Fibroblast of lung (primary cell): ENCODE data around the gene ODAD4. TPM values are rescaled to one million over a fixed set of nuclear protein-coding genes. Genes with fewer than 3 reads are reported as not detected.

ENCODE experiments used
- DNase-seq, 2 donors: peaks; one replicate each; pipeline versions ENCODE4 v3.0.0 to v3.0.0-alpha.2; 2010; ENCODE audit warnings: low read depth in 2 of 2
- H2AFZ ChIP-seq: 2 replicates; pipeline ENCODE4 v1.5.1; 2012; ENCODE audit warnings: low read length, control low read depth, inconsistent platforms
- H3K27ac ChIP-seq: 2 replicates; pipeline ENCODE4 v1.5.1; 2011; ENCODE audit warnings: low read length, control low read depth; ENCODE audit not compliant: insufficient read depth
- H3K27me3 ChIP-seq: 2 replicates; pipeline ENCODE4 v1.5.1; 2011; ENCODE audit warnings: mild to moderate bottlenecking, low read length; ENCODE audit not compliant: control insufficient read depth, insufficient read depth
- H3K36me3 ChIP-seq: 2 replicates; pipeline ENCODE4 v1.5.1; 2011; ENCODE audit warnings: low read length; ENCODE audit not compliant: control insufficient read depth, insufficient read depth
- H3K4me1 ChIP-seq: 2 replicates; pipeline ENCODE4 v1.5.1; 2011; ENCODE audit warnings: low read length; ENCODE audit not compliant: control insufficient read depth, insufficient read depth; ENCODE audit errors: extremely low read depth
- H3K4me2 ChIP-seq: 2 replicates; pipeline ENCODE4 v1.5.1; 2011; ENCODE audit warnings: low read length, control low read depth; ENCODE audit not compliant: insufficient read depth; ENCODE audit errors: extremely low read depth
- H3K4me3 ChIP-seq, 4 experiments: fragments of 200-600 bp in 1 of 4; sonication (generic) in 1 of 4; replicated peaks in 1 of 4; 2 replicates each; pipeline ENCODE4 v1.5.1; 2011 to 2016; ENCODE audit warnings: low read length in 4 of 4, low read depth in 3 of 4, mild to moderate bottlenecking in 3 of 4, control low read depth in 2 of 4, inconsistent platforms in 1 of 4, mixed read lengths in 1 of 4; ENCODE audit not compliant: insufficient read depth in 1 of 4; ENCODE audit errors: control extremely low read depth in 1 of 4
- H3K79me2 ChIP-seq: 2 replicates; pipeline ENCODE4 v1.5.1; 2012; ENCODE audit warnings: mild to moderate bottlenecking, low read length, inconsistent platforms; ENCODE audit not compliant: control insufficient read depth, insufficient read depth
- H3K9ac ChIP-seq: 2 replicates; pipeline ENCODE4 v1.5.1; 2011; ENCODE audit warnings: mild to moderate bottlenecking, low read length, control low read depth; ENCODE audit not compliant: insufficient read depth
- H3K9me3 ChIP-seq: 2 replicates; pipeline ENCODE4 v1.5.1; 2012; ENCODE audit warnings: low read depth, low read length; ENCODE audit not compliant: control insufficient read depth, insufficient read depth
- H4K20me1 ChIP-seq: 2 replicates; pipeline ENCODE4 v1.5.1; 2011; ENCODE audit warnings: low read length; ENCODE audit not compliant: control insufficient read depth, insufficient read depth; ENCODE audit errors: extremely low read depth
- EZH2 ChIP-seq: IDR thresholded peaks from 2 replicates; pipeline ENCODE4 v1.5.1; 2012; ENCODE audit warnings: low read length, control low read depth, mild to moderate bottlenecking; ENCODE audit errors: missing control alignments
- polyA plus RNA-seq, 2 donors: library from polyadenylated mRNA; depleted of rRNA in 1 of 2; stranded (reverse) in 1 of 2; unstranded in 1 of 2; fragments of >200 nt; gene quantifications; 2 replicates each; pipeline ENCODE4 v1.2.1, GENCODE V29; 2011 to 2012; ENCODE audit warnings: missing spikeins in 1 of 2
- total RNA-seq: library from RNA; depleted of rRNA; stranded (reverse); fragments of >200 nt; gene quantifications from 2 replicates; pipeline ENCODE4 v1.2.1, GENCODE V29; 2014
- TF ChIP-seq, protein P1 (sequence below), 2 donors: IDR thresholded peaks in 1 of 2; conservative IDR thresholded peaks in 1 of 2; 1 replicate in 1 of 2; 2 replicates in 1 of 2; pipeline ENCODE4 v1.5.1; 2011 to 2012; ENCODE audit warnings: low read length in 2 of 2, control low read depth in 1 of 2, inconsistent platforms in 1 of 2, low read depth in 1 of 2, mild to moderate bottlenecking in 1 of 2

The ODAD4 gene
- total and polyA plus RNA-seq, 2 donors (not counting 1 experiment from before 2014, with no cell fraction given), result 0.36 to 0.99 TPM

DNA sequence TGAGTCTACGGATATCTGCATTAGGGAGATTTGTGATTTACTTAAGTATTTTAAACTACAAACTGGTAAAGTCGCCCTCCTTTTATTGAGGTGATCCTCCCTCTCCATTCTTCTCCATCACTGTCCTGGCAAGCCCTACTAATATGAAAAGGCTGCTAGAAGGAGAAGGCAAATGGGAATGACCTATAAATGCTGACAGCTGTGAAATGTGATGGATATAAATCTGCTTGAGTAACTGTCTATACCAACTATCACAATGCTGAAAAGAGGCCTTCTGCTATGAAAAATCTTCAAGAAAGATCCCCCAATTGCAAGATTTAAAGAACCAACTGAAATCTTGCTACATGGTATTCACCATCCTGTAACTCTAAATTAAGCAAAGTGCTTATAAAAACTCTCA is 71.3 kb downstream of the ODAD4 start:
- Histone ChIP-seq H3K79me2 (peaks cover 58% of the 10 kb centered on the region), H3K27ac (no peak overlapping the region), H3K9ac (no peak overlapping the region), H3K4me3 (no peak overlapping the region), H3K4me2 (no peak overlapping the region), H3K9me3 (no peaks in the 10 kb centered on the region), H4K20me1 (no peaks in the 10 kb centered on the region), H3K36me3 (peaks cover 12% of the 10 kb centered on the region), H2AFZ (no peak overlapping the region), H3K27me3 (no peaks in the 10 kb centered on the region), H3K4me1 (peaks cover 12% of the 10 kb centered on the region)
- no peak for DNase-seq
- no peak for TF ChIP-seq EZH2
- TF ChIP-seq, protein P1, sequence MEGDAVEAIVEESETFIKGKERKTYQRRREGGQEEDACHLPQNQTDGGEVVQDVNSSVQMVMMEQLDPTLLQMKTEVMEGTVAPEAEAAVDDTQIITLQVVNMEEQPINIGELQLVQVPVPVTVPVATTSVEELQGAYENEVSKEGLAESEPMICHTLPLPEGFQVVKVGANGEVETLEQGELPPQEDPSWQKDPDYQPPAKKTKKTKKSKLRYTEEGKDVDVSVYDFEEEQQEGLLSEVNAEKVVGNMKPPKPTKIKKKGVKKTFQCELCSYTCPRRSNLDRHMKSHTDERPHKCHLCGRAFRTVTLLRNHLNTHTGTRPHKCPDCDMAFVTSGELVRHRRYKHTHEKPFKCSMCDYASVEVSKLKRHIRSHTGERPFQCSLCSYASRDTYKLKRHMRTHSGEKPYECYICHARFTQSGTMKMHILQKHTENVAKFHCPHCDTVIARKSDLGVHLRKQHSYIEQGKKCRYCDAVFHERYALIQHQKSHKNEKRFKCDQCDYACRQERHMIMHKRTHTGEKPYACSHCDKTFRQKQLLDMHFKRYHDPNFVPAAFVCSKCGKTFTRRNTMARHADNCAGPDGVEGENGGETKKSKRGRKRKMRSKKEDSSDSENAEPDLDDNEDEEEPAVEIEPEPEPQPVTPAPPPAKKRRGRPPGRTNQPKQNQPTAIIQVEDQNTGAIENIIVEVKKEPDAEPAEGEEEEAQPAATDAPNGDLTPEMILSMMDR (conservative IDR thresholded peaks at IDR 0.05 in 1 of 2, IDR thresholded peaks at IDR 0.05 in 1 of 2; ENCODE audit: low read depth in 1 of 2, low read length in 2 of 2), result no peak

- Histone ChIP-seq H3K36me3 (peaks cover 10% of the 10 kb centered on the region), H3K4me2 (no peak overlapping the region), H3K27me3 (no peaks in the 10 kb centered on the region), H3K9me3 (no peaks in the 10 kb centered on the region), H4K20me1 (no peaks in the 10 kb centered on the region), H3K27ac (no peak overlapping the region), H3K4me1 (peaks cover 12% of the 10 kb centered on the region), H3K79me2 (peaks cover 64% of the 10 kb centered on the region), H3K9ac (no peak overlapping the region), H2AFZ (no peak overlapping the region), H3K4me3 (no peak overlapping the region)
- DNase-seq, result no peak
- TF ChIP-seq, protein P1 (conservative IDR thresholded peaks at IDR 0.05 in 1 of 2, IDR thresholded peaks at IDR 0.05 in 1 of 2; ENCODE audit: low read depth in 1 of 2, low read length in 2 of 2), result no peak
- TF ChIP-seq EZH2, result no peak
Observed at GRCh38 chr17:42002175-42002791, 71.9 kb downstream of the ODAD4 start.

GRCh38 chr17:42002792-42003301 is 72.4 kb downstream of the ODAD4 start:
- no peaks in the 10 kb centered on the region for H3K27me3 ChIP-seq
- no peak overlapping the region for H2AFZ ChIP-seq
- TF ChIP-seq, protein P1 (conservative IDR thresholded peaks at IDR 0.05 in 1 of 2, IDR thresholded peaks at IDR 0.05 in 1 of 2; ENCODE audit: low read depth in 1 of 2, low read length in 2 of 2), result no peak
- no peaks in the 10 kb centered on the region for H3K9me3 ChIP-seq
- no peak overlapping the region for H3K9ac ChIP-seq
- H3K4me2 ChIP-seq, result peak overlapping the region; percentile 30
- peaks cover 5% of the 10 kb centered on the region for H3K36me3 ChIP-seq
- peaks cover 69% of the 10 kb centered on the region for H3K79me2 ChIP-seq
- no peak overlapping the region for H3K27ac ChIP-seq
- no peak overlapping the region for H3K4me3 ChIP-seq
- H4K20me1 ChIP-seq, result no peaks in the 10 kb centered on the region
- peak in 1 of 2 donors; percentile 78 for DNase-seq
- peaks cover 12% of the 10 kb centered on the region for H3K4me1 ChIP-seq
